HCEC 1CT (cell line): Measurements from ENCODE around the gene POLR2E.

Experiments used
- DNase-seq: peaks from one replicate; pipeline ENCODE4 v3.0.0-alpha.2; 2017

The POLR2E gene

DNA sequence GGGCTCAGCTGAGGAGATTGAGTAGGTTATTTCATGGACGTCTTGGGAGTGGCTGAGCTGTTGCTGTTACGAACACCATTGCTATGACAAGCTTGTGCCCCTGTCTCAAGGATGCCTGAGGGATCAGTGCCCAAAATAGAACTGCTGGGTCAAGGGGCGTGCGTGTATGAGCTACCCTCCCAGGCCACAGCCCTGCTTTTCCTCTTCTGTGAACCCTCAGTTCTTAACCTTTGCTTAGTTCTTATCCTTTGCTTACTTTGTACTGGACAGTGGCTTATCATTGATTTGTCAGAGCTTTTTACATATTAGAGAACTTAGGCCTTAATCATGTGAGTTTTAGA, 19.2 kb downstream of the POLR2E start:
- DNase-seq: no peak

DNA sequence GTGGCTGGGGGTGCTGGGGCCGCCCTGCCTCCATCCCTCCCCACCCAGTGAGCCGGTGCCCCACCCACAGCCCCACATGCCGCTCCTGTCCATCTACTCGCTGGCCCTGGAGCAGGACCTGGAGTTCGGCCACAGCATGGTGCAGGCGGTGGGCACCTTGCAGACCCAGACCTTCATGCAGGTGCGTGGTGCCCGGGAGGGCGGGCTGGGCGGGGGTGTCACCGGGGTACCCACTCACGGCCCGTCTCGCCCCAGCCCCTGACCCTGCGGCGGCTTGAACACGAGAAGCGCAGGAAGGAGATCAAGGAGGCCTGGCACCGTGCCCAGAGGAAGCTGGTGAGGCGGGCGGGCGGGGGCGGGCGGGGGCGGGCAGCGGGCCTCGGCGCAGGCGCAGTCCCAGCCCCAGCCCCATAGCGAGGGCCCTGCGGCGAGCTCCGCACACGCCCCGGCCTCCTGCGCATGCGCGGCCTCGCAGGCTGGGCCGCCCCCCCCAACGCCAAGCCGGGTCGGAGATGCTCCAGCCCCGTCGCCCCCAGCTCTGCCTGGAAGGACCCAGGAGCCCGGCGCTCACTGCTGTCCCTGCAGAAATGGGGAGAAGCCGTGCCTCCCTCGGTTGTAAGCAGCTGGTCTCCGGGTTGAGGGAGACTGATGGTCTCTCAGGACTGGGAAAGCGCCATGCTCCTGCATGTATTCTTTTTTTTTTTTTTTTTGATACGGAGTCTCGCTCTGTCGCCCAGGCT, 20.5 kb downstream of the POLR2E start:
- DNase-seq: no peak

DNA sequence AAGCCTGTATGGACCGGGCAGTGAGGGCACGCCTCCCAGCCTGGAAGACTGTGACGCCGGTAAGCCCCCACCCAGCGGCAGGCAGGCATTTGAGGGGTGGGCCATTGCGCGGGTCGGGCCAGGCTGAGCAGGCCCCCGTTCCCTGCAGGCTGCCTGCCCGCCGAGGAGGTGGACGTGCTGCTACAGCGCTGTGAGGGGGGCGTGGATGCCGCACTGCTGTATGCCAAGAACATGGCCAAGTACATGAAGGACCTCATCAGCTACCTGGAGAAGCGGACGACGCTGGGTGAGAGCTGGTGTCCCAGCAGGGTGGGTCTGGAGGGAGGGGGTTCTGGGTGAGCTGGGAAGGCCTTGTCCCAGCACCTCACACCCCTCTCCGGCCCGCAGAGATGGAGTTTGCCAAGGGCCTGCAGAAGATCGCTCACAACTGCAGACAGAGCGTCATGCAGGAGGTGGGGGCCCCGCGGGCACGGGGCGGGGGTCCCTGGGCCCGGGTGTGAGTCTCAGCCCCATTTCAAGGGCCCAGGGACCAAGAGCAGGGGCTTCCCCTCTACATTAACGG, 21.1 kb downstream of the POLR2E start:
- no peak for DNase-seq

DNA sequence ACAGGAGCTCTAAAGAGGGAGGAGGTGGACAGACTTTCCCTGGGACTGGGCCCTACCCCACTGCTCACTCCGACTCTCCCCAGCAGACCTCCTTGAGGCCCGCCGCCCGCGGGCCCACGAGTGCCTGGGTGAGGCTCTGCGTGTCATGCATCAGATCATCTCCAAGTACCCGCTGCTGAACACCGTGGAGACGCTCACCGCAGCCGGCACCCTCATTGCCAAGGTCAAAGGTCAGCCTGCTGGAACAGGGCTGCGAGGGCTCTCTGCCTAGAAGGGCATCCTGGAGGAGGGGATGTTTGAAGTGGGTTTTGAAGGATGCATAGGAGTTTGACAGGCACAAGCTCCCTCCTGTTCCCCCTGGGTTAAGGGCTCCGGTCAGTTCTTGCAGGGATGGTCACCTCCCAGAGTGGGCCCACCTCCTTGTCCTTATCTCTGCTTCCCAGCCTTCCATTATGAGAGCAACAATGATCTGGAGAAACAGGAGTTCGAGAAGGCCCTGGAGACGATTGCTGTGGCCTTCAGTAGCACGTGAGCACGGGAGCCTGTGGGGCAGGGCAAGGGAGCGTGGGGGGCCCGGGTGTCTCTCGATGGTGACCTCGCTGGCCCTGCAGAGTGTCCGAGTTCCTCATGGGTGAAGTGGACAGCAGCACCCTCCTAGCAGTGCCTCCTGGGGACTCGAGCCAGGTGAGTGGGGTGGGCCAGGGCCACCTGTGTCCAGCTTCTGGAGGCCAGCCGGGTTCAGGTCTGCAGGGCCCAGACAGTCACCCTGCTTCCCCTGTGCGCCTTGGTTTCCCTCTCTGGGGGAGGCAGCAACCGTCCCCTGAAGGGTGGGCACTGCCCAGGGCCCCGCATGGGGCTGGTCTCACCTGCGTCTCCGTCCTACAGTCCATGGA, 21.9 kb downstream of the POLR2E start:
- DNase-seq: no peak

DNA sequence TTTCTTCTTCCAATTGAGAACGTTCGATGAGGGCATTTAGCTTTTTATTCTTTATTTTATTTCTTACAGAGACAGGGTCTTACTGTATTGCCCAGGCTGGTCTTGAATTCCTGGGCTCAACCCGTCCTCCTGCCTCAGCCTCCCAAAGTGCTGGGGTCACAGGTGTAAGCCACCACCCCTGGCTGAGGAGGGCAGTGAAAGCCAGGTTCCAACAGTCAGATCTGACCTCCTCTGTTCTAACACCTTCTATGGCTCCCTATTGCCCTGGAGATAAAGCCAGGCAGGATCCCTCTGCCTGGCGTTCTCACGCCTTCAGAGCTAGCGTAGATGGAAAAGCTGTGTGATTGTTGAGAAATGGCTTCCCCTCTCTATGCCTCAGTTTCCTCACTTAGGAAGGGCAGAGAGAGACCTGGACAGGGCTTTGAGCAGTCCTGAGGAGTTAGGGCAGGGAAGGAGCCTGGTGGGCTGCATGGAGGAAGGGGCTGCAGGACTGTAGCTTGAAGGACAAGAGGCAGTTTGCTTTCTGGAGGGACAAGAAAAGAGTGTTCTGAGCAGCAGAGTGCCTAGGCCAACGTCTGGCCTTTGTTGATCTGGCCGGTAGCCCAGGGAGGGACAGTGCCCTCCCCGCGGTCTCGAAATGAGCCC, 22.7 kb downstream of the POLR2E start:
- no peak for DNase-seq

DNA sequence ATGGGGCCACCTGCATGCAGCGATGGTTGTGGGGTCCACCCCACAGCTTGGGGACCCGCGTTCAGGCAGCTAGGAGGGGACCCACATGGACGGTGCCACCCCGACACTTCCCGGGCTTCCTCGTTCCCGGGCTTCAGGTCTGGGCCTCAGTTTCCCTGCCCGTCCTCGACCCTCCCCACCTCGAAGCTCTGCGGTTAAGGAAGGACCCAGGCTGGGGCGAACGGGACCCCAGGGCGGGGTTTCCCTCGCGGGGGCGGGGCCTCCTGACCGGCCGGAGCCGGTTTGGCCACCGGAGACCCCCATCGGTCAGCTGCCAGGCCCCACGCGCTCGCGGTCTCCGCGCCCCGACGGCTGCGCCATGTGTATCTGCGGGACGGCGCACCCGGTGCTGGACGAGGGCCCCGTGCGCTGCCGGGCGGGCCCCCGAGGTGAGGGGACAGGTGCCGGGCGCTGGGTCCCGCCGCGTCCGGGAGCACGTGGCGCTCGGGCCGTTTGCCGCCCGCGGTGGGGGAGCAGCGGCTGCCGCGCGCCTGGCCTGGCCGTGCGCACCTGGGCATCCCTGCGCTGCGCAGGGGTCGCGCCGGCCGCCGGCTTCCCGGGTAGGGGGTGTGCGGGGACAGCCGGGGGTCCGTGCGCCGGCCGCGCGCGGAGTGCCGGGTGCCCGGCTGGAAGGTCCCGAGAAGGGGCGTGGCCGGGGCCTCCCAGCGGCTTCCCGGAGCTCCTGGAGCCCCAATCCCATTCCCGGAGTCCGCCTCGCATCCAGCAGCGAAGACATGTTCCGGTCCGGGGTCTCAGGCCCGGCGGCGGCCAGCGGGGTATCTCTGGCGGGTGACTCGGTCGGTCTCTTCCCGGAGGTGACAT, 24.0 kb downstream of the POLR2E start:
- DNase-seq: no peak

DNA sequence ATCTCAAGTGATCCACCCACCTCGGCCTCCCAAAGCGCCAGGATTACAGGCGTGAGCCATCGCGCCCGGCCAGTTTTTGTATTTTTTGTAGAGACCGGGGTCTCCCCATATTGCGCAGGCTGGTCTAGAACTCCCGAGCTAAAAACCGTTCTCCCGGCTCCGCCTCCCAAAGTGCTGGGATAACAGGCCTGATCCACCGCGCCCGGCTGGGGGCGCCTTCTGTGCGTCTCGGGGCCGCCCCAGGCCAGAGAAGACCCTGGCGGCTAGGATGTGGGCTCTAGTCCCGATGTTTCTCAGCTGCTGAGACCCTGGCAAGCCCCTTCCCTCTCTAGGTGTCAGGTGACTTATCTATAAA, 24.6 kb downstream of the POLR2E start:
- DNase-seq: no peak

DNA sequence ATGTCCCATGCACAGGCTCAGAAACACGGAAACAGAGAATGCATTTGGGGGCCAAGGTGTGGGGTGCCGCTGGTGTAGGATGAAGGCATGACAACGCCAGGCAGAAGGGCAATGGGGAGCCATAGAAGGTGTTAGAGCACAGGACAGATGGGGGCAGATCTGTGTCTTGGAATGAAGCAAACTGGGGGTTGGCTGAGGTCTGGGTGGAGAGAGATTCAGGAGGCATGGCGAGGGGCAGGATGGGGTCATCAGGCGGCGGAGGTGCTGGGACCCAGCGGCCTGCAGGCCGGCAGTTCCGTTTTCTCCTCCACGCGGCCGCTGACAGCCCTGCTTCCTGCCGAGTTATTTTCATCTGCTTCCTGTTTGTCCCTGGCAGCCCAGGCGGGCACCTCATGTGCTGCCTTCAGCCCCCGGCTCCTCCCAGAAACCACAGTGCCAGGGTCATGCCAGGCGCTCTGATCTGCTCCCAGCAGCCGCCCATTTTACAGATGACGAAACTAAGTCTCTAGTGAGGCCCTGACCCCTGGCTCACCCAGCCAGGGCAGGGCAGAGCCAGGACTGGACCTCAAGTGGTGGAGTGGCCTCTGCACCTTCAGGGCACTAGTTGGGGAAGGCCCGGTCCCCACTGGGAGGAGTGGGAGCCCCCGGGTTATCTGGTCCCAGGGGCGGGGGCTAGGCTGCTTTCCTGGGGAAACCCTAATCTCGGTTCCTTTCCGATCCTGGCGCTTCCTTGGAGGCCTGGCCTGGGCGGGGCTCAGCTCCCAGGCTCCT, 26.0 kb downstream of the POLR2E start:
- no peak for DNase-seq

DNA sequence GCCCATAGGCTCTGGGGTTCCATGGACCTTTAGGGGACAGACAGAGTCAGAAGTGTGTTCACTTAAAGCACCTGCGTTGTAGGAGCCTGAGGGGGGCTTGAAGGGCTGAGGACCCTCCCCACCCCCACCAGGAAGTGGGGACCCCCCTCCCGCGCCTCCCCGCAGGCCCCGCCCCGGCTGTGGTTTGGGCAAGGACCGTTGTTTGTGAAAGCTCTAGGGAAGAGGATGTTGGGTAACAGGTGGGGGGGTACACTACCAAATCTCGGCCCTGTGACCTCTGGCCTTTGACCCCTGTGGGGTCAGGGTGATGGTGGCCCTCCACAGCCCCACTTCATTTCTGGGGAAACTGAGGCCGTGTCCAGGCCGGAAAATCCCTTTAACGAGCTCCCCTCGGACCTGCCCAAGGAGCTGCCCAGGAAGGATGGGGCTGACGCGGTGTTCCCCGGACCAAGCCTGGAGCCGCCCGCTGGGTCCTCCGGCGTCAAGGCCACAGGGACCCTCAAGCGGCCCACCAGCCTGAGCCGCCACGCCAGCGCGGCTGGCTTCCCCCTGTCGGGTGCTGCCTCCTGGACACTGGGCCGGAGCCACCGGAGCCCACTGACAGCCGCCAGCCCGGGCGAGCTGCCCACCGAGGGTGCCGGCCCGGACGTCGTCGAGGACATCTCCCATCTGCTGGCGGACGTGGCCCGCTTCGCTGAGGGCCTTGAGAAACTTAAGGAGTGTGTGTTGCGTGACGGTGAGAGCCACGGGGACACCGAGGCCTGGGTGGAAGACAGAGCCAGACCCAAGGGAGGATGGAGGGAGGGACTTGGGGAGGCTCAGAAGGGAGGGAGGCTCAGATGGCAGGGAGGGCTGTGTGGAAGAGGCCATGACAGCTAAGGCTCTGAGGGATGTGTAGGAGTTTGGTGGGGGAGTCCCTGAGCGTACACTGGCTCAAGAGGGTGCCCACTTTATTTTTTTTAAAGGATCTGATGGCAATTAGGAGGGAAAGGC, 26.9 kb downstream of the POLR2E start:
- no peak for DNase-seq

DNA sequence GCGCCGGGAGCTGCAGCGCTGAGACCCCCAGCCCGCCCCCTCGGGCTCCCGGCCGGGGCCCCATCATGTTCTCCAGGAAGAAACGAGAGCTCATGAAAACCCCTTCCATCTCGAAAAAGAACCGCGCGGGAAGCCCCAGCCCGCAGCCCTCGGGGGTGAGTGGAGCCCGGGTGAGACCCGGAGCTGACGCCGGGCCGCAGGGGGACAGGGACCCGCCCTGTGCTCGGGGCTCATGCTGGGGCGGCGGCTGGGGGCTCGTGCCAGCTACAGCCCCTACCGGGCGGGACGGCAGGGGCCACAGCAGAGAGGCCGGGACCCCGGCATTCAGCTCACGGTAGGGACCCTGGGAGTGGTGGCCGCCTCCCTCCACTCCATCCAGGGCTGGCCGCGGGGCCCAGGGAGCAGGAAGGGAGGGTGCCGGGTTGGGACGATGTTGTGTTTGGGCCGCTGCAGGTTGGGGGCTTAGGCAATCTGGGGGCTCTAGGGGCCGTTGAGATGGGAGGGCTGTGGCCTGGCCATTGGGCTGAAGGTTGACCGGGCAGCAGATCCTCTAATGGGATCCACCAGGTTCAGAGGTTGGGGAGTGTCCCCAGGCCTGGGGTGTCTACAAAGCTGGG, 27.7 kb downstream of the POLR2E start:
- no peak for DNase-seq

DNA sequence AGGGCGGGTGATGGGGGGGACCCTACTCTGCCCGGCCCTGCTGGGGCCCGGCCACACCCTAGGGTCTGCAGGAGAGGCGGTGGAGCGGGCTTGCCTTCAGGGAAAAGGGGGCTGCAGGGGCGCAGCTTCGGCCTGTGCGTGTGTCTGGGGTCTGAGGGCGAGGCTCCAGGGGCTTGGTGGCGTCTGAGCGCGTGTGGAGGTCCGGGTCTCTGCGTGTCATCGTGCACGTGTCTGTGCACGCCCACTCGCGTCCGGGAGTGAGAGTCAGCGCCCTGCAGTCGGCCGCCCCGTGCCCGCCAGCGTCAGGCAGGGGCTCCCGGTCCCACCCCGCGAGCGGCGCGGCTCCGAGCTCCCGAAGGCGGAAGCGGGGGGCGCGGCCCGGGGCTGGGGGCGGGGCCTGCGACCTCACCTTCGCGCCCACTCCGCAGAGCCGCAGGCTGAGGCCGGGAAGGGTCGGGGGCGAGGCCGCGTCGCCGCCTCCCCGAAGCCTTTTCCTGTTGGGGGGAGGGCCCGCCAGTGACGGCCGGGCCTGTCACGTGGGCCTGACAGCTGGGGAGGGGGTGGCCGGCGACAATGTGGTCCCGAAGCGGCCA, 28.3 kb downstream of the POLR2E start, which contains the start of gene ARHGAP45:
TSS of gene ARHGAP45 (plus strand) at position 420 of the 593 bp plus-strand sequence. CDS start 239 bp downstream, outside the sequence.
- no peak for DNase-seq

DNA sequence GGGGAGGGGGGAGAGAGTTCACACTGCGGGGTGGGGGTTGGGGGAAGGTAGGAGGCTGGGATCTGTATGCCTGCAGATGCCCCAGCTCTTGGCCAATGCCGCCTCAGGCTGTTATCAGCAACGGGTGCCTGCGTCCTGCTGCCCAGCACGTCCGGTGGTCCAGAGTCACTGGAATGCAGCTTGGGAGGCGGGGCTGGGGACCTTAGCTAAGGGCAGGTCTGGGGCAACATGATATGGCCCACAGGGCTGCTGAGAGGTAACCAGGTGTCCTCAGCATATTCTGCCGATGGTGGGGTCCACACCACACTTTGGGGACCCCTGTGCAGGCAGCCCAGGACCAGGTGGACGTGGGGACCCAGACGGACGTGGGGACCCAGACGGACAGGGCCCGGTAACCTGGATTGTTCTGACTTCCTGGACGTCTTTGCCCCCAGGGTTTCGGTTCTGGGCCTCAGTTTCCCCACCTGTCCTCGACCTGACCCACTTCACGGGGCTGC, 28.9 kb downstream of the POLR2E start:
- no peak for DNase-seq

DNA sequence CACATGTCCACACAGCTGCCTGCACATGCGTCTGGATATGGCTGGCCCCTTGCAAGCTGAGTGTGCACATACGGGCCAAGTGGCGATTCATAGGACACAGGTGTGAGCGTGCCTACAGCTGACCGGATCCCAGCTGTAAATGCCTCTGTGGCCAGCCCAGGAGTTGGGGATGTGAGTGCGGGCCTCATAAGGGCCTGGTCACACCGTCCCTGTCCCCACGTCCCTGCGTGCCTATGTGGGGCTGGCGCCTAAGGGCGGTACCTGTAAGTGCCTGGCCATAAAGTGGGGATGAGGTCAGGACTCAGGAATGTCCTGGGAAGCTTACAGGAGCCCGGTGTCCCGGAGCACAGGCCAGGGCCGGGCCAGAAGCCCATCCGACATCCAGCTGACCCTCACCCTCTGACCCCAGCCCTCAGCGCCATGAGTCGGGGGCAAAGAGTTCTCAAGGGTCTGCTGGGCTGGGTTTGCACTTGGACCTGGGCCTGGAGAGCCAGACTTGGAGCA, 29.5 kb downstream of the POLR2E start:
- DNase-seq: no peak

DNA sequence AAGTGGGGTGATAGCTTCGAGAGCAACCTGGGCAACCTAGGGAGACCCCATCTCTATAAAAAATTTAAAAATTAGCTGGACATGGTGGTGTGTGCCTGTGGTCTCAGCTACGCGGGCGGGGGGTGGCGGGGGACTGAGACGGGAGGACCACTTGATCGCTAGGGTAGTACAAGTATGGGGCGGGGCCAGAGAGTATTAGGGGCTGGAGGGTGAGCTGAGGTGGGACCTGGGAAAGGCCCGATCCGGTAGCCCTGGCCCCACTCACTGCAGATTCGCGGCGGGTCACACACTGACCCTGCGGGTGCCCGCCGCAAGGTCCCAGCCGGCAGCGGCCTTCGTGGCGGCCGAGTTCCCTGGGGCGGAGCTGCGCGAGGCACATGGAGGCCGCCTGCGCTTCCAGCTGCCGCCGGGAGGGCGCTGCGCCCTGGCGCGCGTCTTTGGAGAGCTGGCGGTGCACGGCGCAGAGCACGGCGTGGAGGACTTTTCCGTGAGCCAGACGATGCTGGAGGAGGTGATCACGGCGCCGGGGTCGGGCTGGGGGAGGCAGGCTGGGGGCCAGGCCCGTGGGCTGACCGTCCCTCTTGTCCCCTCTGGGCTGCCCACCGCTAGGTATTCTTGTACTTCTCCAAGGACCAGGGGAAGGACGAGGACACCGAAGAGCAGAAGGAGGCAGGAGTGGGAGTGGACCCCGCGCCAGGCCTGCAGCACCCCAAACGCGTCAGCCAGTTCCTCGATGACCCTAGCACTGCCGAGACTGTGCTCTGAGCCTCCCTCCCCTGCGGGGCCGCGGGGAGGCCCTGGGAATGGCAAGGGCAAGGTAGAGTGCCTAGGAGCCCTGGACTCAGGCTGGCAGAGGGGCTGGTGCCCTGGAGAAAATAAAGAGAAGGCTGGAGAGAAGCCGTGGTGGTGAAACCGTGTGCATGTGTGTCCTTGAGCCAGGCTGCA, 30.2 kb downstream of the POLR2E start:
- peak; percentile 66 for DNase-seq

DNA sequence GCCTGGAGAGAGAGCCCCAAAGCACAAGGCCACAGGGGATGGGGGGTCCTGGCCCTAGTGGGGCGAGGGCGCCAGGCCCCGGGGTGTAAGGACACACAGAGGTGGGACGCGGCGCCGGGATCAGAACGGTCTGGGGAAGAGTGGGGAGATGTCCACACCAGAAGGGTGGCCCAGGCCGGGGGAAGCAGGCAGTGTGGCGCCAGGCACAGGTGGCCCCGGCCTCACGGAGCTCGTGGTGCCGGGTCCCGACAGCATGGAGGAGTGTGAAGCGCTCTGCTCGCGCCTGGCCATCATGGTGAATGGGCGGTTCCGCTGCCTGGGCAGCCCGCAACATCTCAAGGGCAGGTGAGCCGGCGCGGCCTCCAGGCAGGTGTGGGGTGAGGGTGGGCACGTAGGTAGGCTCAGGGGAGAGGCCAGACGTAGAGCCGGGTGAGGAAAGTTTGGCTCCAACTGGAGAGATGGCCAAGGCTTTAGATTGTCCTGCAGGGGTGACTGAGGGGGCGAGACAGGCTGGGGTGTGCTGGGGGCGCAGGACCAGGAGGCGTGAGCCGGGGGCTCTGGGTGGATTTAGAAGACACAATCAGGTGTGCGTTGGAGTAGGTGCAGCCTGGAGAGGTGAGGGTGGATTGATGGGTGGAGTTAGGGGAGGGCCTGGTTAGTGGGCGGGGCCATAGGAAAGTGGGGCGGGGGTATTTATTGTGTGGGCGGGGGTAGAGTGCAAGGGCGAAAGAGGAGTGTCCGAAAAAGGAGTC, 31.1 kb downstream of the POLR2E start:
- DNase-seq: no peak

DNA sequence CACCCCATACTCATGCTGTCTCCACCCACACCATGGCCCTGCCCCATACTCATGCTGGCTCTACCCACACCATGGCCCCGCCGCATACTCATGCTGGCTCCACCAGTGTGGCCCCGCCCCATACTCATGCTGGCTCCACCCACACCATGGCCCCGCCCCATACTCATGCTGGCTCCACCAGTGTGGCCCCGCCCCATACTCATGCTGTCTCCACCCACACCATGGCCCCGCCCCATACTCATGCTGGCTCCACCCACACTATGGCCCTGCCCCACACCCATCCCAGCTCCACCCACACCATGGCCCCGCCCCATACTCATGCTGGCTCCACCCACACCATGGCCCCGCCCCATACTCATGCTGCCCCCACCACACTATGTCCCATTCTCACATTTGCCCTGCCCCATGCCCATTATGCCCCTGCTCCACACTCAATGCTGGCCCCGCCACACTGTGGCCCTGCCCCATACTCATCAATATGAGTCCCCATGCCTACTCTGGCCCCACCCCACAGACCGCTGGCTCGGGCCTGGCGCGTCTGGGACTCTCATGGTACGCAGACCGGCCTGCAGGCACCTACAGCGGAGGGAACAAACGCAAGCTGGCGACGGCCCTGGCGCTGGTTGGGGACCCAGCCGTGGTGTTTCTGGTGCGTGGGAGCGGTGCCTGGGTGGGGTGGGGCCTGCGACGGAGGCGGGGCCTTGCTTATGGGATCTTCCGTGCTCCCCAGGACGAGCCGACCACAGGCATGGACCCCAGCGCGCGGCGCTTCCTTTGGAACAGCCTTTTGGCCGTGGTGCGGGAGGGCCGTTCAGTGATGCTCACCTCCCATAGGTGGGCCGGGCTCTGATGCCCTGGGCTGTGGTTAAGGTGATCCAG, 31.9 kb downstream of the POLR2E start:
- no peak for DNase-seq
